KMS-11 (cell line): Measurements from ENCODE around the gene GALNT15.

Experiments
- H2AFZ ChIP-seq: fragments of 200-600 bp; sonication (generic); 2 replicates; pipeline ENCODE4 v1.6.1; 2016; ENCODE audit warnings: antibody characterized with exemption, mixed run types, low read depth
- H3K27ac ChIP-seq: fragments of 200-600 bp; sonication (generic); 2 replicates; pipeline ENCODE4 v1.6.1; 2016; ENCODE audit warnings: mild to moderate bottlenecking, mixed run types
- H3K27me3 ChIP-seq: fragments of 200-600 bp; sonication (generic); 2 replicates; pipeline ENCODE4 v1.6.1; 2017; ENCODE audit warnings: mild to moderate bottlenecking, low read depth, mixed run types, moderate library complexity; ENCODE audit not compliant: insufficient read depth
- H3K36me3 ChIP-seq: fragments of 200-600 bp; sonication (generic); 2 replicates; pipeline ENCODE4 v1.6.1; 2017; ENCODE audit warnings: mild to moderate bottlenecking, mixed run types; ENCODE audit not compliant: insufficient read depth
- H3K4me1 ChIP-seq: fragments of 200-600 bp; sonication (generic); 2 replicates; pipeline ENCODE4 v1.6.1; 2016; ENCODE audit warnings: mild to moderate bottlenecking, low read depth, mixed run types; ENCODE audit not compliant: poor library complexity, severe bottlenecking
- H3K4me2 ChIP-seq: fragments of 200-600 bp; sonication (generic); 2 replicates; pipeline ENCODE4 v1.7.0; 2016; ENCODE audit warnings: mild to moderate bottlenecking, mixed run types
- H3K4me3 ChIP-seq: fragments of 200-600 bp; sonication (generic); IDR thresholded peaks from 2 replicates; pipeline ENCODE4 v1.6.1; 2017; ENCODE audit warnings: low read depth, low read length, mixed read lengths; ENCODE audit not compliant: insufficient read depth
- H3K79me2 ChIP-seq: fragments of 200-600 bp; sonication (generic); 2 replicates; pipeline ENCODE4 v1.6.1; 2016; ENCODE audit warnings: low read depth, mixed run types; ENCODE audit not compliant: insufficient read depth
- H3K9ac ChIP-seq: fragments of 200-600 bp; sonication (generic); 2 replicates; pipeline ENCODE4 v1.6.1; 2016; ENCODE audit warnings: mild to moderate bottlenecking, mixed run types
- H4K20me1 ChIP-seq: fragments of 200-600 bp; sonication (generic); 2 replicates; pipeline ENCODE4 v1.6.1; 2016; ENCODE audit warnings: mild to moderate bottlenecking, mixed run types; ENCODE audit not compliant: insufficient read depth
- CTCF ChIP-seq: fragments of 200-600 bp; sonication (generic); conservative IDR thresholded peaks from 2 replicates; pipeline ENCODE4 v1.6.1; 2017; ENCODE audit warnings: low read depth, mild to moderate bottlenecking, antibody characterized with exemption, low read length, moderate library complexity, mixed read lengths

GALNT15 gene

GRCh38 chr3:16224325-16224724 lies 49.8 kb downstream of the GALNT15 start:
- H4K20me1 ChIP-seq = no peaks in the 10 kb centered on the region
- H3K27ac ChIP-seq = no peak overlapping the region
- H2AFZ ChIP-seq = no peak overlapping the region
- no peak for TF ChIP-seq CTCF
- peaks cover 3% of the 10 kb centered on the region for H3K4me1 ChIP-seq
- H3K9ac ChIP-seq = no peak overlapping the region
- no peaks in the 10 kb centered on the region for H3K36me3 ChIP-seq
- H3K4me3 ChIP-seq = no peak overlapping the region
- H3K79me2 ChIP-seq = no peaks in the 10 kb centered on the region
- H3K4me2 ChIP-seq = no peak overlapping the region
- H3K27me3 ChIP-seq = no peaks in the 10 kb centered on the region

- H3K4me2 ChIP-seq = no peak overlapping the region
- H3K27ac ChIP-seq = no peak overlapping the region
- no peaks in the 10 kb centered on the region for H3K36me3 ChIP-seq
- H4K20me1 ChIP-seq = no peaks in the 10 kb centered on the region
- no peaks in the 10 kb centered on the region for H3K79me2 ChIP-seq
- H3K27me3 ChIP-seq = no peaks in the 10 kb centered on the region
- TF ChIP-seq CTCF = no peak
- no peak overlapping the region for H3K9ac ChIP-seq
- no peak overlapping the region for H2AFZ ChIP-seq
- no peak overlapping the region for H3K4me3 ChIP-seq
- H3K4me1 ChIP-seq = peaks cover 3% of the 10 kb centered on the region
Observed at GRCh38 chr3:16227566-16227965, 53.1 kb downstream of the GALNT15 start.

GRCh38 chr3:16229681-16230080 lies 55.2 kb downstream of the GALNT15 start:
- Histone ChIP-seq H3K36me3 (no peaks in the 10 kb centered on the region), H3K4me3 (no peak overlapping the region), H3K79me2 (no peaks in the 10 kb centered on the region), H3K4me2 (no peak overlapping the region), H3K27ac (no peak overlapping the region), H2AFZ (no peak overlapping the region), H4K20me1 (no peaks in the 10 kb centered on the region), H3K27me3 (no peaks in the 10 kb centered on the region), H3K4me1 (no peaks in the 10 kb centered on the region), H3K9ac (no peak overlapping the region)
- TF ChIP-seq CTCF = no peak

GRCh38 chr3:16231983-16232382 lies 57.5 kb downstream of the GALNT15 start:
- no peaks in the 10 kb centered on the region for H3K36me3 ChIP-seq
- H3K27ac ChIP-seq = no peak overlapping the region
- H3K9ac ChIP-seq = no peak overlapping the region
- H3K27me3 ChIP-seq = no peaks in the 10 kb centered on the region
- no peak for TF ChIP-seq CTCF
- no peak overlapping the region for H3K4me3 ChIP-seq
- no peak overlapping the region for H2AFZ ChIP-seq
- no peaks in the 10 kb centered on the region for H4K20me1 ChIP-seq
- no peaks in the 10 kb centered on the region for H3K4me1 ChIP-seq
- no peak overlapping the region for H3K4me2 ChIP-seq
- H3K79me2 ChIP-seq = no peaks in the 10 kb centered on the region
